HepG2 (cell line): Measurements from ENCODE around the gene BIVM. TPM values are rescaled to one million over a fixed set of nuclear protein-coding genes. Genes with fewer than 3 reads are reported as not detected.

Source experiments
- CBX2 ChIP-seq, 2 experiments: fragments of 200-600 bp in 1 of 2; sonication (generic); formaldehyde crosslinking in 1 of 2; IDR thresholded peaks; 2 replicates each; pipeline versions ENCODE4 v1.7.0 to v1.8.1; 2018 to 2022; ENCODE audit warnings: low read depth in 2 of 2, low read length in 1 of 2, mild to moderate bottlenecking in 1 of 2, missing genetic modification reagents in 1 of 2
- HOXA5 ChIP-seq: sonication (generic); formaldehyde crosslinking; IDR thresholded peaks from 2 replicates; pipeline ENCODE4 v1.4.0; 2020; ENCODE audit warnings: missing genetic modification reagents
- MAFF ChIP-seq: IDR thresholded peaks from 2 replicates; pipeline ENCODE4 v1.6.1; 2011; ENCODE audit warnings: low read depth, low read length, improper control_type of control experiment
- MEF2D ChIP-seq: sonication (generic); formaldehyde crosslinking; IDR thresholded peaks from 2 replicates; pipeline ENCODE4 v1.5.1; 2020; ENCODE audit warnings: mild to moderate bottlenecking, missing genetic modification reagents
- MEIS2 ChIP-seq: sonication (generic); formaldehyde crosslinking; IDR thresholded peaks from 2 replicates; pipeline ENCODE4 v1.9.0; 2021; ENCODE audit warnings: mild to moderate bottlenecking, missing genetic modification reagents
- MYC ChIP-seq: sonication (generic); formaldehyde crosslinking; IDR thresholded peaks from 2 replicates; pipeline ENCODE4 v1.9.0; 2021; ENCODE audit warnings: missing genetic modification reagents, borderline replicate concordance
- NR3C1 ChIP-seq: sonication (generic); formaldehyde crosslinking; IDR thresholded peaks from 2 replicates; pipeline ENCODE4 v1.4.0; 2020; ENCODE audit warnings: missing genetic modification reagents
- NRL ChIP-seq: sonication (generic); formaldehyde crosslinking; IDR thresholded peaks from 2 replicates; pipeline ENCODE4 v1.5.0; 2020; ENCODE audit warnings: missing genetic modification reagents, mild to moderate bottlenecking, moderate library complexity, borderline replicate concordance
- PHF20 ChIP-seq: sonication (generic); formaldehyde crosslinking; IDR thresholded peaks from 2 replicates; pipeline ENCODE4 v1.5.0; 2020; ENCODE audit warnings: mild to moderate bottlenecking, missing genetic modification reagents
- SALL2 ChIP-seq: sonication (generic); formaldehyde crosslinking; IDR thresholded peaks from 2 replicates; pipeline ENCODE4 v1.8.1; 2023; ENCODE audit warnings: mild to moderate bottlenecking, missing genetic modification reagents, inconsistent platforms
- SMAD3 ChIP-seq: sonication (generic); formaldehyde crosslinking; IDR thresholded peaks from 2 replicates; pipeline ENCODE4 v1.4.0; 2020; ENCODE audit warnings: missing genetic modification reagents
- WIZ ChIP-seq: sonication (generic); formaldehyde crosslinking; IDR thresholded peaks from 2 replicates; pipeline ENCODE4 v1.5.1; 2020; ENCODE audit warnings: mild to moderate bottlenecking, missing genetic modification reagents
- YY1 ChIP-seq: IDR thresholded peaks from 2 replicates; pipeline ENCODE4 v1.6.1; 2011; ENCODE audit warnings: low read length, low read depth, moderate library complexity, mild to moderate bottlenecking; ENCODE audit not compliant: insufficient read depth, insufficient replicate concordance
- ZBTB25 ChIP-seq: IDR thresholded peaks from 2 replicates; pipeline ENCODE4 v1.6.1; 2018; ENCODE audit warnings: missing genetic modification reagents
- ZBTB26 ChIP-seq: IDR thresholded peaks from 2 replicates; pipeline ENCODE4 v1.6.1; 2016; ENCODE audit warnings: missing compliant biosample characterization, missing genetic modification reagents, borderline replicate concordance
- ZNF550 ChIP-seq: sonication (generic); formaldehyde crosslinking; IDR thresholded peaks from 2 replicates; pipeline ENCODE4 v1.4.0; 2020; ENCODE audit warnings: mild to moderate bottlenecking, missing genetic modification reagents, borderline replicate concordance
- ZNF614 ChIP-seq: IDR thresholded peaks from 2 replicates; pipeline ENCODE4 v1.6.1; 2018; ENCODE audit warnings: missing biosample characterization, missing genetic modification reagents, inconsistent platforms, borderline replicate concordance
- ZNF629 ChIP-seq: sonication (generic); formaldehyde crosslinking; conservative IDR thresholded peaks from 2 replicates; pipeline ENCODE4 v1.5.0; 2020; ENCODE audit warnings: missing genetic modification reagents
- ZNF678 ChIP-seq: sonication (generic); formaldehyde crosslinking; IDR thresholded peaks from 2 replicates; pipeline ENCODE4 v1.4.0; 2020; ENCODE audit warnings: mild to moderate bottlenecking, missing genetic modification reagents
- ZNF772 ChIP-seq: sonication (generic); formaldehyde crosslinking; IDR thresholded peaks from 2 replicates; pipeline ENCODE4 v1.5.0; 2020; ENCODE audit warnings: mild to moderate bottlenecking, missing genetic modification reagents
- ZNF780A ChIP-seq: sonication (generic); formaldehyde crosslinking; IDR thresholded peaks from 2 replicates; pipeline ENCODE4 v1.8.0; 2022; ENCODE audit warnings: mild to moderate bottlenecking, missing genetic modification reagents, moderate library complexity
- polyA plus RNA-seq, 8 experiments: library from polyadenylated mRNA; depleted of rRNA in 3 of 8; stranded (reverse) in 7 of 8; unstranded in 1 of 8; fragments of >200 nt; fragmentation: Illumina TruSeq in 4 of 8; extraction: Trizol in 4 of 8; gene quantifications; 2 replicates each; pipeline versions ENCODE4 v1.2.1 to v1.2.3, GENCODE V29; 2011 to 2016; ENCODE audit warnings: low read depth in 4 of 8, missing spikeins in 1 of 8, mixed read lengths in 1 of 8; ENCODE audit not compliant: insufficient read depth in 1 of 8
- total RNA-seq, 5 experiments: library from RNA; depleted of rRNA; stranded (reverse); fragments of >200 nt; fragmentation: Illumina TruSeq; extraction: Trizol; gene quantifications; 2 replicates each; pipeline ENCODE4 v1.2.3, GENCODE V29; 2016; ENCODE audit warnings: low read depth in 1 of 5
- TF ChIP-seq, protein P1 (sequence below): sonication (generic); formaldehyde crosslinking; IDR thresholded peaks from 2 replicates; pipeline ENCODE4 v1.5.0; 2020; ENCODE audit warnings: mild to moderate bottlenecking, low read depth, missing genetic modification reagents, borderline replicate concordance
- TF ChIP-seq, protein P2 (sequence below): sonication (generic); formaldehyde crosslinking; IDR thresholded peaks from 2 replicates; pipeline ENCODE4 v1.4.0; 2020; ENCODE audit warnings: mild to moderate bottlenecking, missing genetic modification reagents

BIVM gene
- total and polyA plus RNA-seq, 2 of the 13 experiments (the other 11 are each of a cell fraction or from before 2014, with no cell fraction given), result 10.4 to 15.8 TPM

GRCh38 chr13:102799426-102800144 lies 666 bp downstream of the BIVM start (continued):
- TF ChIP-seq NRL (CRISPR knock-in tag) (no peak), MEIS2 (no peak), ZNF614 (CRISPR knock-in tag) (no peak), WIZ (CRISPR knock-in tag) (no peak), SMAD3 (CRISPR knock-in tag) (0 out of 2 replicates have a peak, but pooled peaks have one; percentile 33), MEF2D (no peak), ZNF678 (CRISPR knock-in tag) (no peak), PHF20 (CRISPR knock-in tag) (peak; percentile 14; the same call in 1 of the 2 replicates), ZNF780A (no peak), SALL2 (0 out of 2 replicates have a peak, but pooled peaks have one; percentile 14), ZNF772 (CRISPR knock-in tag) (no peak), HOXA5 (no peak), NR3C1 (CRISPR knock-in tag) (no peak), ZBTB25 (CRISPR knock-in tag) (no peak), ZNF550 (CRISPR knock-in tag) (peak; percentile 73; the same call in 1 of the 2 replicates), YY1 (no peak), MAFF (no peak), MYC (CRISPR knock-in tag) (peak; percentile 18; the same call in 1 of the 2 replicates), CBX2 (IDR thresholded peaks at IDR 0.05; ENCODE audit: low read depth, low read length) (no peak), CBX2 (CRISPR knock-in tag; IDR thresholded peaks at IDR 0.05; ENCODE audit: low read depth) (no peak), ZNF629 (CRISPR knock-in tag) (no peak), ZBTB26 (peak; percentile 18; the same call in 1 of the 2 replicates)
- TF ChIP-seq, protein P1, sequence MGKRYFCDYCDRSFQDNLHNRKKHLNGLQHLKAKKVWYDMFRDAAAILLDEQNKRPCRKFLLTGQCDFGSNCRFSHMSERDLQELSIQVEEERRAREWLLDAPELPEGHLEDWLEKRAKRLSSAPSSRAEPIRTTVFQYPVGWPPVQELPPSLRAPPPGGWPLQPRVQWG, result no peak
- TF ChIP-seq, protein P2, sequence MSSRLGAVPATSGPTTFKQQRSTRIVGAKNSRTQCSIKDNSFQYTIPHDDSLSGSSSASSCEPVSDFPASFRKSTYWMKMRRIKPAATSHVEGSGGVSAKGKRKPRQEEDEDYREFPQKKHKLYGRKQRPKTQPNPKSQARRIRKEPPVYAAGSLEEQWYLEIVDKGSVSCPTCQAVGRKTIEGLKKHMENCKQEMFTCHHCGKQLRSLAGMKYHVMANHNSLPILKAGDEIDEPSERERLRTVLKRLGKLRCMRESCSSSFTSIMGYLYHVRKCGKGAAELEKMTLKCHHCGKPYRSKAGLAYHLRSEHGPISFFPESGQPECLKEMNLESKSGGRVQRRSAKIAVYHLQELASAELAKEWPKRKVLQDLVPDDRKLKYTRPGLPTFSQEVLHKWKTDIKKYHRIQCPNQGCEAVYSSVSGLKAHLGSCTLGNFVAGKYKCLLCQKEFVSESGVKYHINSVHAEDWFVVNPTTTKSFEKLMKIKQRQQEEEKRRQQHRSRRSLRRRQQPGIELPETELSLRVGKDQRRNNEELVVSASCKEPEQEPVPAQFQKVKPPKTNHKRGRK, result 0 out of 2 replicates have a peak, but pooled peaks have one; percentile 6
